ENCODE measurements around the gene SLC25A22.

DNA sequence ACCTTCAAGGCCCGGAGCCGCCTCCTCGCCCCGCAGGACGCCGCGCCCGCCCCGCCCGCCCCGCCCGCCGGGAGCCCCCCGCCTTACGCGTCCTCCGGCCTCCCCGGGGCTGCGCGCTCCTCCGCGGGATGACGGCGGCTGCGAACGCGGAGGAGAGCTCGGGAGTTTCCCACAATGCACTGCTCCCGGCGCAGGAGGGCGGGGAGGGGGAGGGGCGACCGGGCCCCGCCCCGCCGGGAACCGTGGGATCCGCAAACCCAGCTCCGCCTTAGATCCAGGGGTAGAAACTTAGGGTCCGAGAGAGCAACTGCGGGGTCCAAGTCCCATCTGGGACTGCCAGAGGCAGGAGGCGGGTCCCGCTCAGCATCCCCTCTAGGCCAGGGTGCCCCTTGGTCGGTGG is 8.1 kb downstream of the SLC25A22 start, which contains the start of gene CEND1:
- no peak for TF ChIP-seq U2AF1 (optimal IDR thresholded peaks at IDR 0.05; ENCODE audit: low read depth, low read length)
- no peak for TF ChIP-seq TAF1 (IDR thresholded peaks at IDR 0.05; ENCODE audit: control insufficient read depth, extremely low read depth, insufficient read depth, low read length, severe bottlenecking)
- TF ChIP-seq, protein P1, sequence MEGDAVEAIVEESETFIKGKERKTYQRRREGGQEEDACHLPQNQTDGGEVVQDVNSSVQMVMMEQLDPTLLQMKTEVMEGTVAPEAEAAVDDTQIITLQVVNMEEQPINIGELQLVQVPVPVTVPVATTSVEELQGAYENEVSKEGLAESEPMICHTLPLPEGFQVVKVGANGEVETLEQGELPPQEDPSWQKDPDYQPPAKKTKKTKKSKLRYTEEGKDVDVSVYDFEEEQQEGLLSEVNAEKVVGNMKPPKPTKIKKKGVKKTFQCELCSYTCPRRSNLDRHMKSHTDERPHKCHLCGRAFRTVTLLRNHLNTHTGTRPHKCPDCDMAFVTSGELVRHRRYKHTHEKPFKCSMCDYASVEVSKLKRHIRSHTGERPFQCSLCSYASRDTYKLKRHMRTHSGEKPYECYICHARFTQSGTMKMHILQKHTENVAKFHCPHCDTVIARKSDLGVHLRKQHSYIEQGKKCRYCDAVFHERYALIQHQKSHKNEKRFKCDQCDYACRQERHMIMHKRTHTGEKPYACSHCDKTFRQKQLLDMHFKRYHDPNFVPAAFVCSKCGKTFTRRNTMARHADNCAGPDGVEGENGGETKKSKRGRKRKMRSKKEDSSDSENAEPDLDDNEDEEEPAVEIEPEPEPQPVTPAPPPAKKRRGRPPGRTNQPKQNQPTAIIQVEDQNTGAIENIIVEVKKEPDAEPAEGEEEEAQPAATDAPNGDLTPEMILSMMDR (IDR thresholded peaks at IDR 0.05 in 2 of 3, conservative IDR thresholded peaks at IDR 0.05 in 1 of 3; ENCODE audit: insufficient read depth in 2 of 3, low read depth in 1 of 3, low read length in 3 of 3) = no peak
- no peak for TF ChIP-seq ZSCAN32 (CRISPR knock-in tag; IDR thresholded peaks at IDR 0.05)
- no peak for TF ChIP-seq MED1 (CRISPR knock-in tag; IDR thresholded peaks at IDR 0.05; ENCODE audit: borderline replicate concordance)
- TF ChIP-seq POLR2A (conservative IDR thresholded peaks at IDR 0.05) = no peak
- TF ChIP-seq, protein P2, sequence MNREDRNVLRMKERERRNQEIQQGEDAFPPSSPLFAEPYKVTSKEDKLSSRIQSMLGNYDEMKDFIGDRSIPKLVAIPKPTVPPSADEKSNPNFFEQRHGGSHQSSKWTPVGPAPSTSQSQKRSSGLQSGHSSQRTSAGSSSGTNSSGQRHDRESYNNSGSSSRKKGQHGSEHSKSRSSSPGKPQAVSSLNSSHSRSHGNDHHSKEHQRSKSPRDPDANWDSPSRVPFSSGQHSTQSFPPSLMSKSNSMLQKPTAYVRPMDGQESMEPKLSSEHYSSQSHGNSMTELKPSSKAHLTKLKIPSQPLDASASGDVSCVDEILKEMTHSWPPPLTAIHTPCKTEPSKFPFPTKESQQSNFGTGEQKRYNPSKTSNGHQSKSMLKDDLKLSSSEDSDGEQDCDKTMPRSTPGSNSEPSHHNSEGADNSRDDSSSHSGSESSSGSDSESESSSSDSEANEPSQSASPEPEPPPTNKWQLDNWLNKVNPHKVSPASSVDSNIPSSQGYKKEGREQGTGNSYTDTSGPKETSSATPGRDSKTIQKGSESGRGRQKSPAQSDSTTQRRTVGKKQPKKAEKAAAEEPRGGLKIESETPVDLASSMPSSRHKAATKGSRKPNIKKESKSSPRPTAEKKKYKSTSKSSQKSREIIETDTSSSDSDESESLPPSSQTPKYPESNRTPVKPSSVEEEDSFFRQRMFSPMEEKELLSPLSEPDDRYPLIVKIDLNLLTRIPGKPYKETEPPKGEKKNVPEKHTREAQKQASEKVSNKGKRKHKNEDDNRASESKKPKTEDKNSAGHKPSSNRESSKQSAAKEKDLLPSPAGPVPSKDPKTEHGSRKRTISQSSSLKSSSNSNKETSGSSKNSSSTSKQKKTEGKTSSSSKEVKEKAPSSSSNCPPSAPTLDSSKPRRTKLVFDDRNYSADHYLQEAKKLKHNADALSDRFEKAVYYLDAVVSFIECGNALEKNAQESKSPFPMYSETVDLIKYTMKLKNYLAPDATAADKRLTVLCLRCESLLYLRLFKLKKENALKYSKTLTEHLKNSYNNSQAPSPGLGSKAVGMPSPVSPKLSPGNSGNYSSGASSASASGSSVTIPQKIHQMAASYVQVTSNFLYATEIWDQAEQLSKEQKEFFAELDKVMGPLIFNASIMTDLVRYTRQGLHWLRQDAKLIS (CRISPR knock-in tag; IDR thresholded peaks at IDR 0.05) = no peak
- TF ChIP-seq TCF7L2 (IDR thresholded peaks at IDR 0.05; ENCODE audit: low read depth, low read length) = no peak
- TF ChIP-seq SMARCA4 (IDR thresholded peaks at IDR 0.05) = no peak
- TF ChIP-seq ZNF436 (CRISPR knock-in tag; IDR thresholded peaks at IDR 0.05) = no peak
- no peak for TF ChIP-seq GATA2 (CRISPR knock-in tag; IDR thresholded peaks at IDR 0.05)

Measured in K562 (cell line).